GM21381 (cell line): Measurements from ENCODE around the gene SAMD9L.

Experiments used
- ATAC-seq: cut with Tn5 transposase; IDR thresholded peaks from one replicate; pipeline ENCODE4 v1.9.1; 2021; ENCODE audit warnings: mild to moderate bottlenecking, moderate library complexity; ENCODE audit not compliant: unreplicated experiment

SAMD9L gene

GRCh38 chr7:93148144-93148543 is at the start of gene SAMD9L:
Gene SAMD9L (minus strand): TSS chr7:93148385. CDS start chr7:93135971, 12,414 bp downstream.
- ATAC-seq = peak; percentile 55

- no peak for ATAC-seq
Measured at GRCh38 chr7:93196336-93196735, 48.2 kb upstream of the SAMD9L start.

- no peak for ATAC-seq
Measured at GRCh38 chr7:93194386-93194785, 46.2 kb upstream of the SAMD9L start.

GRCh38 chr7:93188870-93189634 is 40.9 kb upstream of the SAMD9L start:
- no peak for ATAC-seq

- ATAC-seq = no peak
Measured at GRCh38 chr7:93185303-93186027, 37.3 kb upstream of the SAMD9L start.

GRCh38 chr7:93179173-93179572 is 31.0 kb upstream of the SAMD9L start:
- no peak for ATAC-seq

GRCh38 chr7:93178213-93178612 is 30.0 kb upstream of the SAMD9L start:
- no peak for ATAC-seq

GRCh38 chr7:93176992-93177580 is 28.9 kb upstream of the SAMD9L start:
- no peak for ATAC-seq

GRCh38 chr7:93175219-93175618 is 27.0 kb upstream of the SAMD9L start:
- no peak for ATAC-seq

GRCh38 chr7:93172683-93173082 is 24.5 kb upstream of the SAMD9L start:
- no peak for ATAC-seq

GRCh38 chr7:93171606-93172226 is 23.5 kb upstream of the SAMD9L start:
- no peak for ATAC-seq

- ATAC-seq = peak; percentile 97
Measured at GRCh38 chr7:93165447-93165846, 17.3 kb upstream of the SAMD9L start.

GRCh38 chr7:93164766-93165165 is 16.6 kb upstream of the SAMD9L start:
- ATAC-seq = no peak

- no peak for ATAC-seq
Measured at GRCh38 chr7:93161181-93161762, 13.1 kb upstream of the SAMD9L start.

GRCh38 chr7:93160410-93160809 is 12.2 kb upstream of the SAMD9L start:
- no peak for ATAC-seq

- no peak for ATAC-seq
Measured at GRCh38 chr7:93159490-93159889, 11.3 kb upstream of the SAMD9L start.

- ATAC-seq = no peak
Measured at GRCh38 chr7:93156884-93157283, 8.7 kb upstream of the SAMD9L start.

GRCh38 chr7:93150200-93150835 is 2.1 kb upstream of the SAMD9L start:
- no peak for ATAC-seq

- ATAC-seq = no peak
Measured at GRCh38 chr7:93148727-93149126, 542 bp upstream of the SAMD9L start.

- ATAC-seq = peak; percentile 86
Measured at GRCh38 chr7:93147363-93147762, 822 bp downstream of the SAMD9L start.
